ENCODE data around the gene FLT4. TPM values are rescaled to one million over a fixed set of nuclear protein-coding genes. Genes with fewer than 3 reads are reported as not detected.

Gene FLT4
- total and polyA plus RNA-seq, 9 of the 15 experiments (the other 6 are each of a cell fraction or from before 2014, with no cell fraction given), result 0.01 to 0.42 (median 0.14) TPM; not detected in 2

- no peaks in the 10 kb centered on the region for H3K79me2 ChIP-seq (ENCODE audit: control insufficient read depth, insufficient read depth, low read length)
- BruUV-seq (replicated peaks), result no TSS peak
- WGBS (ENCODE audit: insufficient coverage, low coverage, missing lambda C conversion rate), result 34% methylated on average over 21 of the region's 21 CpGs
- H3K27ac ChIP-seq (ENCODE audit: extremely low read depth, low read depth, low read length), result no peak overlapping the region
- ATAC-seq (peak; percentile 9; the same call in 2 of the 3 replicates), DNase-seq (ENCODE audit: extremely low read depth in 1 of 4, low spot score in 3 of 4) (no peak), FAIRE-seq (no peak)
- 0 out of 2 replicates have a peak overlapping the region, but pooled peaks have one; percentile 0 for H3K4me2 ChIP-seq (ENCODE audit: insufficient read depth, low read length)
- in situ Hi-C loops (cut with MboI), result no loop called here
- peak overlapping the region; percentile 53 for H2AFZ ChIP-seq (ENCODE audit: low read depth, low read length)
- peaks cover 0 to 7% of the 10 kb centered on the region in 2 experiments; a peak in 2 of 5 replicates for H3K27me3 ChIP-seq (ENCODE audit: control insufficient read depth in 2 of 2, insufficient read depth in 2 of 2, low read length in 2 of 2)
- H3K36me3 ChIP-seq (ENCODE audit: control insufficient read depth, insufficient read depth, low read length), result no peaks in the 10 kb centered on the region
- H3K9me3 ChIP-seq (replicated peaks; ENCODE audit: control insufficient read depth, insufficient read depth, low read depth, low read length), result no peaks in the 10 kb centered on the region
- H3K4me3 ChIP-seq, result no peak overlapping the region
- H3K9ac ChIP-seq (ENCODE audit: insufficient read depth in 1 of 2, low read depth in 2 of 2, low read length in 2 of 2), result no peak overlapping the region
- intact Hi-C loops (cut with micrococcal nuclease), result loop anchor here (1.0 to 10.0 kb wide), 6 partner anchors 51 to 401 kb away; partner anchors contain the start of genes CNOT6, MAPK9 and RASGEF1C
- TF ChIP-seq ZNF239 (CRISPR knock-in tag; IDR thresholded peaks at IDR 0.05) (no peak), WHSC1 (IDR thresholded peaks at IDR 0.05; ENCODE audit: low read length) (no peak), BACH1 (tag; IDR thresholded peaks at IDR 0.05) (no peak), FOXK2 (conservative IDR thresholded peaks at IDR 0.05 in 1 of 2, IDR thresholded peaks at IDR 0.05 in 1 of 2; ENCODE audit: low read depth in 2 of 2) (no peak), ZNF143 (CRISPR knock-in tag; IDR thresholded peaks at IDR 0.05) (no peak), KDM2B (CRISPR knock-in tag; IDR thresholded peaks at IDR 0.05) (no peak), XRCC4 (IDR thresholded peaks at IDR 0.05; ENCODE audit: extremely low read depth, insufficient read depth, insufficient read length) (no peak), SAFB (IDR thresholded peaks at IDR 0.05; ENCODE audit: borderline replicate concordance, low read depth, low read length) (no peak), RERE (CRISPR knock-in tag; IDR thresholded peaks at IDR 0.05; ENCODE audit: borderline replicate concordance) (no peak)
- H3K4me1 ChIP-seq (replicated peaks in 1 of 2; ENCODE audit: control insufficient read depth in 2 of 2, insufficient read depth in 2 of 2, low read length in 2 of 2), result peaks cover 10 to 49% of the 10 kb centered on the region in 2 experiments; a peak in 4 of 5 replicates
- ChIA-PET CTCF (ENCODE audit: low intra/inter-chr PET ratio) (interaction anchor here (1.8 kb wide), 1 partner anchor 313 kb away, joined by 15 read pairs; no protein-coding TSS in a partner anchor), POLR2A (no interaction called here)
- H4K20me1 ChIP-seq (replicated peaks; ENCODE audit: control insufficient read depth, insufficient read depth, low read length), result no peaks in the 10 kb centered on the region
- no peaks in the 10 kb centered on the region for H3K9me1 ChIP-seq (ENCODE audit: control insufficient read depth, insufficient read depth, low read length)
Measured at GRCh38 chr5:180606215-180606785, 43.1 kb downstream of the FLT4 start.
